Gastroesophageal sphincter (tissue), 4 donors: ENCODE measurements around the gene RIMS1. TPM values are rescaled to one million over a fixed set of nuclear protein-coding genes. Genes with fewer than 3 reads are reported as not detected.

Experiments
- ATAC-seq: fragments of 150-250 bp; one replicate; pipeline ENCODE4 v1.9.1; 2016; ENCODE audit warnings: mild to moderate bottlenecking, moderate library complexity
- H3K27ac ChIP-seq, 4 donors: fragments of 200-600 bp; sonication (generic) in 3 of 4; 1 replicate in 3 of 4; 2 replicates in 1 of 4; pipeline ENCODE4 v1.5.1; 2016 to 2019
- H3K27me3 ChIP-seq: fragments of 200-600 bp; sonication (generic); one replicate; pipeline ENCODE4 v1.5.1; 2019
- H3K36me3 ChIP-seq, 2 donors: fragments of 200-600 bp; sonication (generic); one replicate each; pipeline ENCODE4 v1.5.1; 2019; ENCODE audit warnings: control low read depth in 1 of 2
- H3K4me1 ChIP-seq, 3 donors: fragments of 200-600 bp; sonication (generic); 1 replicate in 2 of 3; 2 replicates in 1 of 3; pipeline ENCODE4 v1.5.1; 2016 to 2019; ENCODE audit warnings: control low read depth in 2 of 3
- H3K4me3 ChIP-seq, 2 donors: fragments of 200-600 bp; sonication (generic); one replicate each; pipeline ENCODE4 v1.5.1; 2019; ENCODE audit warnings: mild to moderate bottlenecking in 1 of 2, moderate library complexity in 1 of 2
- H3K9me3 ChIP-seq, 3 donors: fragments of 200-600 bp; sonication (generic); one replicate each; pipeline ENCODE4 v1.5.1; 2017 to 2019; ENCODE audit warnings: control low read depth in 2 of 3
- EP300 ChIP-seq: sonication (generic); formaldehyde crosslinking; IDR thresholded peaks from one replicate; pipeline ENCODE4 v1.6.1; 2017; ENCODE audit warnings: antibody characterized with exemption, mild to moderate bottlenecking
- POLR2A ChIP-seq, 2 donors: fragments of 450-650 bp; IDR thresholded peaks; one replicate each; pipeline ENCODE4 v1.6.1; 2017; ENCODE audit warnings: antibody characterized with exemption in 2 of 2, mild to moderate bottlenecking in 2 of 2, moderate library complexity in 1 of 2
- POLR2AphosphoS5 ChIP-seq: sonication (generic); formaldehyde crosslinking; IDR thresholded peaks from one replicate; pipeline ENCODE4 v1.6.1; 2017; ENCODE audit warnings: antibody characterized with exemption
- WGBS, 2 donors: methylation state at CpG; one replicate each; pipeline ENCODE4 v1.1.5; 2018; ENCODE audit warnings: low coverage in 1 of 2; 5-methylcytosine and 5-hydroxymethylcytosine counted together
- total RNA-seq, 4 donors: library from RNA; depleted of rRNA; stranded (reverse); fragments of >200 nt; gene quantifications; one replicate each; pipeline ENCODE4 v1.1.0, GENCODE V29; 2016
- TF ChIP-seq, protein P1 (sequence below), 4 experiments: fragments of 200-600 bp in 2 of 4; fragments of 450-650 bp in 2 of 4; sonication (generic) in 1 of 4; IDR thresholded peaks; one replicate each; pipeline ENCODE4 v1.5.1; 2017 to 2019; ENCODE audit warnings: antibody characterized with exemption in 4 of 4, mild to moderate bottlenecking in 2 of 4, moderate library complexity in 2 of 4

Gene RIMS1
- total RNA-seq, 4 donors from 2014 or later: 9.3 to 66.5 (median 17.7) TPM

GRCh38 chr6:72424476-72424875 lies 538.1 kb downstream of the RIMS1 start:
- no peak for ATAC-seq
- Histone ChIP-seq H3K4me3 (no peak overlapping the region), H3K9me3 (no peaks in the 10 kb centered on the region), H3K36me3 (no peaks in the 10 kb centered on the region), H3K27me3 (no peaks in the 10 kb centered on the region), H3K4me1 (no peaks in the 10 kb centered on the region), H3K27ac (no peak overlapping the region)
- 54 to 60% methylated on average over 1 of the region's 1 CpG for WGBS, 2 donors
- TF ChIP-seq, protein P1, sequence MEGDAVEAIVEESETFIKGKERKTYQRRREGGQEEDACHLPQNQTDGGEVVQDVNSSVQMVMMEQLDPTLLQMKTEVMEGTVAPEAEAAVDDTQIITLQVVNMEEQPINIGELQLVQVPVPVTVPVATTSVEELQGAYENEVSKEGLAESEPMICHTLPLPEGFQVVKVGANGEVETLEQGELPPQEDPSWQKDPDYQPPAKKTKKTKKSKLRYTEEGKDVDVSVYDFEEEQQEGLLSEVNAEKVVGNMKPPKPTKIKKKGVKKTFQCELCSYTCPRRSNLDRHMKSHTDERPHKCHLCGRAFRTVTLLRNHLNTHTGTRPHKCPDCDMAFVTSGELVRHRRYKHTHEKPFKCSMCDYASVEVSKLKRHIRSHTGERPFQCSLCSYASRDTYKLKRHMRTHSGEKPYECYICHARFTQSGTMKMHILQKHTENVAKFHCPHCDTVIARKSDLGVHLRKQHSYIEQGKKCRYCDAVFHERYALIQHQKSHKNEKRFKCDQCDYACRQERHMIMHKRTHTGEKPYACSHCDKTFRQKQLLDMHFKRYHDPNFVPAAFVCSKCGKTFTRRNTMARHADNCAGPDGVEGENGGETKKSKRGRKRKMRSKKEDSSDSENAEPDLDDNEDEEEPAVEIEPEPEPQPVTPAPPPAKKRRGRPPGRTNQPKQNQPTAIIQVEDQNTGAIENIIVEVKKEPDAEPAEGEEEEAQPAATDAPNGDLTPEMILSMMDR (IDR thresholded peaks at IDR 0.05): no peak
- TF ChIP-seq EP300 (no peak), POLR2A (IDR thresholded peaks at IDR 0.05) (no peak)

GRCh38 chr6:72425003-72425681 lies 538.8 kb downstream of the RIMS1 start:
- Histone ChIP-seq H3K27ac (no peak overlapping the region), H3K4me1 (no peaks in the 10 kb centered on the region), H3K4me3 (no peak overlapping the region), H3K27me3 (no peaks in the 10 kb centered on the region), H3K9me3 (no peaks in the 10 kb centered on the region), H3K36me3 (no peaks in the 10 kb centered on the region)
- no peak for ATAC-seq
- no peak for TF ChIP-seq POLR2AphosphoS5
- TF ChIP-seq, protein P1 (IDR thresholded peaks at IDR 0.05): no peak
- TF ChIP-seq POLR2A (IDR thresholded peaks at IDR 0.05): no peak
- WGBS, 2 donors: 42 to 44% methylated on average over 4 of the region's 4 CpGs

GRCh38 chr6:72440611-72441010 lies 554.3 kb downstream of the RIMS1 start:
- TF ChIP-seq POLR2A (IDR thresholded peaks at IDR 0.05) (no peak), POLR2AphosphoS5 (no peak), EP300 (no peak)
- TF ChIP-seq, protein P1 (IDR thresholded peaks at IDR 0.05): no peak
- no peak overlapping the region for H3K4me3 ChIP-seq
- 100% methylated on average over 1 of the region's 1 CpG for WGBS, 2 donors
- H3K4me1 ChIP-seq: no peaks in the 10 kb centered on the region
- ATAC-seq: no peak
- no peaks in the 10 kb centered on the region for H3K27me3 ChIP-seq
- H3K9me3 ChIP-seq: no peaks in the 10 kb centered on the region
- no peaks in the 10 kb centered on the region for H3K36me3 ChIP-seq
- H3K27ac ChIP-seq: no peak overlapping the region

GRCh38 chr6:72446430-72446829 lies 560.1 kb downstream of the RIMS1 start:
- H3K4me3 ChIP-seq: no peak overlapping the region
- H3K4me1 ChIP-seq: no peaks in the 10 kb centered on the region
- TF ChIP-seq, protein P1 (IDR thresholded peaks at IDR 0.05): no peak
- TF ChIP-seq EP300 (no peak), POLR2AphosphoS5 (no peak), POLR2A (IDR thresholded peaks at IDR 0.05) (no peak)
- H3K36me3 ChIP-seq: no peaks in the 10 kb centered on the region
- no peak for ATAC-seq
- no peaks in the 10 kb centered on the region for H3K9me3 ChIP-seq
- no peak overlapping the region for H3K27ac ChIP-seq
- H3K27me3 ChIP-seq: no peaks in the 10 kb centered on the region
- WGBS, 2 donors: 17 to 29% methylated on average over 1 of the region's 1 CpG
